Measurements from ENCODE around the gene GSN. TPM values are rescaled to one million over a fixed set of nuclear protein-coding genes. Genes with fewer than 3 reads are reported as not detected.
A peak's percentile ranks its signal among the peaks of the same experiment; 100 is the strongest.

The GSN gene
- total RNA-seq, 8 experiments from 2014 or later: 41.1 to 1,937 (median 118) TPM

DNA sequence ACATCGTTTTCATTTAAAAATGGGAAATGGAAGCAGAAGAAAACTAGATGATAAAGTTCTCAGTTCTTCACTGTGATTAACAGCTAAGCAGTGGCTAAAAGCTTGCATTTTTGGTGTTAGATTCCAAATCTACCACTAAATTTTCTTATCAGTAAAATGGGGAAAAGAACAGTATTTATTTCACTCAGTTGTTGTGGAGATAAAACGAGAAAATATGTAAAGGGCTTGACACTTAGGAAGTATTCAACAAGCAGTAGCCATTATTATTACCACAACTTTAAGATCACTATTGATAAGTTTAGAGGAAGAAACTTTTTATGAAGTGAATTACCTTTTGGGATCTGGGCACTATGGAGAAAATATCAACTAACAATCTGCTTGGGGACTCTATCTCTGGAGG is 97.6 kb downstream of the GSN start:
- no peak overlapping the region for H3K4me3 ChIP-seq
- in situ Hi-C loops (cut with MboI; ENCODE audit: low pct_unique_long_range_greater_than_20kb in 2 of 9, low sequenced_read_pairs in 9 of 9, unreplicated experiment in 9 of 9): no loop called here
- peaks cover 8% of the 10 kb centered on the region in 2 donors for H3K4me1 ChIP-seq (replicated peaks in 1 of 2)
- ATAC-seq (replicated peaks in 6 of 8): no peak
- 0 to 100% (median 72%) methylated on average over 1 to 2 of the region's 2 CpGs for WGBS, 10 experiments
- no peak overlapping the region for H3K27ac ChIP-seq

DNA sequence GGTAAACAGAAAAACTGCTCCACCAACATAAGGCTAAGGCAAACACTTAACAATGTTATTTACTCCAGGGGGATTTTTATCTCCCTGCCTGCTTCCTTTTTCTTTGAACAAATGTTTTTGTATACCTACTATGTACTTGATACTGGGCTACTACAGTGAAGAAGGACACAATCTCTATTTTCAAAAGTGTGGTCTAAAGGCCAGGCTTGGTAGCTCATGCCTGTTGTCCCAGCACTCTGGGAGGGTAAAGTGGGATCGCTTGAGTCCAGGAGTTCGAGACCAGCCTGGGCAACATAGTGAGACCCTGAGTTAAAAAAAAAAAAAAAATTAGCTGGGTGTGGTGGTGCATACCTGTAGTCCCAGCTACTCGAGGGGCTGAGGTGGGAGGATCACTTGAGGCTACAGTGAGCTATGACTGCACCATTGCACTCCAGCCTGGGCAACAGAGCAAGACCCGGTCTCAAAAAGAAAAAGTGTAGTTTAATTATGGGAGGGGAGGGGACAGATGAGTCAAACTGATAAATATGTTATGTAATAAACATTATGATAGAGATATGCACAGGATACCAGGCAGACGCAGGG is 98.7 kb downstream of the GSN start:
- no peak overlapping the region for H3K4me3 ChIP-seq
- no peak overlapping the region for H3K27ac ChIP-seq

DNA sequence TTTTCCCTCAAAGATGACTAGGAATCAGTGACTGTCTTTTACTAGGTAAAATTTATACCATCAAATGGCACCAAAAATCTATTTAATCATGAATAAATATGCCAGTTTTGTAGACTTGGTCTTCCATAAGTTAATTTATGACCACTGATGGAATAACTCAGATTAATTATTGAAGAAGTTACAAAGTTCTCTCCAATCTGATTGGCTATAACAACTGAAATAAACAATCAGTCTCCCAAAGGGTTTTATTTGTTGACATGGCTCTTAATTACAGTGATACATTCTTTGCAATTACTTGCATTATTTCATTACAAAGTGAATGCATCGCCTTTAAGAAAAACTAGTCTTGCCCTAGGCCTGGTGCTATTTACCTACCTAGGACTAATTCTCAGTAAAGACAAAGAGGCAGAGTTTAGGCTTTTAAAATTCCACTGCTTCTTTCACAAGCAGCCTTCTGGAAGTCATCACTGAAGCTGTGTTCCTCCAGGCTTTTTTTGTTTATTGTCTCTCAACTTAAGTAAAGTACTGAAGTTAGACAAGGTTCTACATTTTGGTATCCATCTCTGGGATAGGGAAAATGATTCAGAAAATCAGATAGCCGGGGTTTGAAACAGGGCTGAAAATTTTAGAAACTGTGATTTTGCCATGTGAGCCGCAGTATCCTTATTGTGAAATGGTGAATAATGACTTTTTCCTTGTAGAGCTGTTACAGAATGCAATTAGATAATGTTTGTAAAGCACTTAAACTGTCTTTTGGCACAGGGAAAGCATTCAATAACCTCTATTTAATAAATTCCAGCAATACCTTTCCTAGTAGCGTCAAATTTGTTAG is 99.6 kb downstream of the GSN start:
- in situ Hi-C loops (cut with MboI; ENCODE audit: low pct_unique_long_range_greater_than_20kb in 2 of 9, low sequenced_read_pairs in 9 of 9, unreplicated experiment in 9 of 9): no loop called here
- Histone ChIP-seq H3K4me3 (no peak overlapping the region), H3K4me1 (replicated peaks in 1 of 2) (peaks cover 8% of the 10 kb centered on the region in 2 donors), H3K27ac (no peak overlapping the region)
- no peak for ATAC-seq (replicated peaks in 6 of 8)
- WGBS, 10 experiments: 4 to 83% (median 49%) methylated on average over 1 to 4 of the region's 4 CpGs

More for the DNA sequence above, 98.7 kb downstream of the GSN start:
- 18 to 100% (median 87%) methylated on average over 1 to 5 of the region's 5 CpGs; no CpG with 5 or more reads in 2 of the 10 experiments for WGBS, 10 experiments
- in situ Hi-C loops (cut with MboI; ENCODE audit: low pct_unique_long_range_greater_than_20kb in 2 of 9, low sequenced_read_pairs in 9 of 9, unreplicated experiment in 9 of 9): no loop called here
- ATAC-seq (replicated peaks in 6 of 8): no peak
- H3K4me1 ChIP-seq (replicated peaks in 1 of 2): peaks cover 8% of the 10 kb centered on the region in 2 donors

DNA sequence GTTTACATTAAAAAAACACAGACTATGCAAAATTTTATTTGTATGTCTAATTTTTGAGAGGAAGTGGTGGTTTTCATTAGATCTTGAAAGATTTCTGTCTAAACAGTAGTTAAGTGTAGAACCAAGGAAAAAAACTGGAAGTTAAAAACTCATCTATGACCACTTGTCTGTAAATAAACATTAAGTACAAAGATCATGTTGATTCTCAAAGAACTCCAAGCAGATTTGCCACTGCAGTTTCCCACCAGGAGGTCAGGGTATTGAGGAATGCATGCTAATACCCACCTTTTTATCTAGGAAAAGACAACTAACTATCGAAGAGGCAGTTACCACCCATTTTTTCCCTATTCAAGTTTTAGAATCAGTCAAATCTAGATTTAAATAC is 100.2 kb downstream of the GSN start:
- no peak for ATAC-seq (replicated peaks in 6 of 8)
- WGBS, 10 experiments: 0 to 64% (median 22%) methylated on average over 1 of the region's 1 CpG; no CpG with 5 or more reads in 3 of the 10 experiments
- in situ Hi-C loops (cut with MboI; ENCODE audit: low pct_unique_long_range_greater_than_20kb in 2 of 9, low sequenced_read_pairs in 9 of 9, unreplicated experiment in 9 of 9): no loop called here
- Histone ChIP-seq H3K4me3 (no peak overlapping the region), H3K4me1 (replicated peaks in 1 of 2) (peaks cover 4% of the 10 kb centered on the region in 2 donors), H3K27ac (no peak overlapping the region)

DNA sequence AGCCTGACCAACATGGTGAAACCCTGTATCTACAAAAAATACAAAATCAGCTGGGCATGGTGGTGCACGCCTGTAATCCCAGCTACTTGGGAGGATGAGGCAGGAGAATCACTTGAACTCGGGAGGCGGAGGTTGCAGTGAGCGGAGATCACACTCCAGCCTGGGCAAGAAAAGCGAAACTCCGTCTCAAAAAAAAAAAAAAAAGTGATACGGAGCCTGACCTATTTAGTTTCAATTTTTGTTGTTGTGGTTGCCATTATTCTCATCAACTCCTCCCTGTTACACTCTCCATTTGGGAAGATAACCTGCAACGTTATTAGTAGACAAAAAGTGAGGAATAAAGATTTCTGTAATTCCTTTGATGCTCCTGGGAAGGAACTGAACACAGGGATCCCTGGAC is 100.8 kb downstream of the GSN start:
- in situ Hi-C loops (cut with MboI; ENCODE audit: low pct_unique_long_range_greater_than_20kb in 2 of 9, low sequenced_read_pairs in 9 of 9, unreplicated experiment in 9 of 9): no loop called here
- ATAC-seq (replicated peaks in 6 of 8): no peak
- Histone ChIP-seq H3K27ac (no peak overlapping the region), H3K4me3 (peak overlapping the region in 2 of 5 donors; percentile 64 to 87), H3K4me1 (replicated peaks in 1 of 2) (peaks cover 0 to 3% of the 10 kb centered on the region in 2 donors)
- 8 to 91% (median 50%) methylated on average over 2 to 8 of the region's 8 CpGs; no CpG with 5 or more reads in 3 of the 10 experiments for WGBS, 10 experiments

DNA sequence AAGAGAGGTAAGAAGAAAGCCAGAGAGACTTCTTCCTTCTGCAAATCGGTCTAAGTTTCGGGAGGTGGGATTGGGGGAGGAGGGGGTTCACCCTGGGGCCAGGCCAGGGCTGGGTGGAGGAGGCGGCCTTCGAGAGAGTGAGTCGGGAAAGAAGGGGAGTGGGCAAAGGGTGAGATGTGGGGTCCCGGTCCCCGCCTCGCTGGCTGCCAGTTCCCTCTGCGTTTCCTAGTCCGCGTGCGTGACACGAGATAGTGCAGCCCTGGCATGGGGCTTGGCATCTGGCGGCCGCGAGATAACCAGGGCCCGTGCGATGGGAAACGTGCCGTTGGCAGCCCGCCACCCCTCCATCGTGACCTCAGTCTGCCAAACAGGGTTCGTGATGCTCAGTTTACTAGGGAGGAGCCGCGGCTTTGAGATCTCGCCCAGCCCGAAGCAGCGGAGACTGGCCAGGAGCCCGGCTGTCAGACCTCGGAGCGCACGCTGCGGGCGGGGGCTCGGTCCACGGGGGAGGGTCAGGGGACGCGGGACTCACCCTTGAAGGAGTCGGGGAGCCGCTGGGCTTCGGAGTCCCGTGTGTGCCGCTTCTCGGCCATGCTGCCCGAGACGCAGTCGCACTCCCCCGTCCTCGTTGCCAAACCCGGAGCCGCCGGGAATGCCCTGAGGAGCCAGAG is 101.8 kb downstream of the GSN start, which contains the start of gene STOM:
STOM (minus strand) TSS at position 656 of the 671 bp plus-strand sequence; CDS start at position 593, 63 bp downstream.
- ATAC-seq (replicated peaks in 6 of 8): peak; percentile 59 to 78 (median 72)
- Histone ChIP-seq H3K27ac (no peak within 1 kb of the TSS), H3K4me1 (replicated peaks in 1 of 2) (peaks cover 0 to 3% of the 10 kb centered on the region in 2 donors), H3K4me3 (peak within 1 kb of the TSS; percentile 54 to 87 (median 64))
- in situ Hi-C loops (cut with MboI; ENCODE audit: low pct_unique_long_range_greater_than_20kb in 2 of 9, low sequenced_read_pairs in 9 of 9, unreplicated experiment in 9 of 9): no loop called here
- WGBS, 10 experiments: 0% methylated on average over 9 of the region's 52 CpGs; no CpG with 5 or more reads in 9 of the 10 experiments

DNA sequence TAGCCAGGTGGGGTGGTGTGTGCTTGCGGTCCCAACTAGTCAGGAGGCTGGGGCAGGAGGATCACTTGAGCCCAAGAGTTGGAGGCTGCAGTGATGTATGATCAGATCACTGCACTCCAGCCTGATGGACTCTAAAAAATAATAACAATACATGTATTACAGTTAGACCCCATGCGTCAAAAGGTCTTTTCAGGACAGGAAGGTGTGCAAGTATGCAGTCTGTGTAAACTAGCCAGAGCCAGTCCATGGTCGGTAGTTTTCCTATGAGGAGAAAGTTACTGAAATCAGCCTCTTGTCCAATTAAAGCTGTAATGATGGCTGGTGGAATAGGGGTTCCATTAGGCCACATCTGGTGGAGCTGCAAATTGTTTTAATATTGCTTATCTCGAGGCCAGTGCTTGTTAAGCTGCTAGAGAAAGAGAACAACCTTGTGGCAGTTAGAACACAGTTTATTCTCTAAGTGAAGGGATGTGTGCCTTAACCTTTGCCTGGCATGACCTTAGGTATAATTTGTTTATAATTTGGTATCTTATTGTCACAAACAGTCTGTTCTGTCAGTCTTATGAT is 103.6 kb downstream of the GSN start:
- H3K4me3 ChIP-seq: no peak overlapping the region
- H3K27ac ChIP-seq: no peak overlapping the region
- in situ Hi-C loops (cut with MboI; ENCODE audit: low pct_unique_long_range_greater_than_20kb in 2 of 9, low sequenced_read_pairs in 9 of 9, unreplicated experiment in 9 of 9): no loop called here
- no peak for ATAC-seq (replicated peaks in 6 of 8)
- 0 to 100% (median 81%) methylated on average over 1 to 4 of the region's 4 CpGs; no CpG with 5 or more reads in 1 of the 10 experiments for WGBS, 10 experiments
- peaks cover 0 to 3% of the 10 kb centered on the region in 2 donors for H3K4me1 ChIP-seq (replicated peaks in 1 of 2)

DNA sequence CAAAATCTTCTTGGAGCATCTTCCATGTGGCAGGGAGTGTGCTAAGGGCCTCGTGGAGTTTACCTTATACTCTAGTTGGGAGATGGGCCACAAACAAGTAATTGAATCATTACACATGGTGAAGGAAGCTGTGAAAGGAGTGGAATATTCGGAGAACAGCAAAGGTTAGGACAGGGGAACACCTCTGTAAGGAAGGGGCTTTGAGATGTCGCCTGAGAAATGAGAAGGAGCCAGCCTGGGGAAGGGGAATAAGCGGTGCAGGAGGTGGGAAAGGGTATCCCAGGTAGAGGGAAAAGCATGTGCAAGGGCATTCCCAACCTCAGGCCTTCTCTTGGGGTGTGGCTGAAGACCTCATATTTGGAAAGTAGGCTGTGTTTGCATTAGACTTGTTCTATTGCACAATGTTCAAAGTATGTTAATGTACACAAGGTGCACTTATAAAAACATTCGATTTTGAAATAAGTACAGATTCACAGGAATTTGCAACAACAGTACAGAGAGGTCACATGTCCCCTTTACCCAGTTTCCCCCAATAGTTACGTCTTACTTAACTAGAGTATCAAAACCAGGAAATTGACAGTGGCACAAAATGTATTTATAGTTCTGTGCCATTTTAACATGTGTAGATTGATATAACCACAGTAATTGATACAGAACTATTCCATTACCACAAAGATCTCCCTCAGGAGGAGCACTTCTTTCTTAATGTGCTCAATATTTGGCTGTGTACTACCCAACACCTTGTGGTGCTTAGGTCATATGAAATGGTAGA is 104.5 kb downstream of the GSN start:
- in situ Hi-C loops (cut with MboI; ENCODE audit: low pct_unique_long_range_greater_than_20kb in 2 of 9, low sequenced_read_pairs in 9 of 9, unreplicated experiment in 9 of 9): no loop called here
- WGBS, 10 experiments: 36 to 93% (median 75%) methylated on average over 2 to 6 of the region's 6 CpGs; no CpG with 5 or more reads in 1 of the 10 experiments
- Histone ChIP-seq H3K4me3 (no peak overlapping the region), H3K4me1 (replicated peaks in 1 of 2) (peaks cover 0 to 3% of the 10 kb centered on the region in 2 donors), H3K27ac (no peak overlapping the region)
- no peak for ATAC-seq (replicated peaks in 6 of 8)

DNA sequence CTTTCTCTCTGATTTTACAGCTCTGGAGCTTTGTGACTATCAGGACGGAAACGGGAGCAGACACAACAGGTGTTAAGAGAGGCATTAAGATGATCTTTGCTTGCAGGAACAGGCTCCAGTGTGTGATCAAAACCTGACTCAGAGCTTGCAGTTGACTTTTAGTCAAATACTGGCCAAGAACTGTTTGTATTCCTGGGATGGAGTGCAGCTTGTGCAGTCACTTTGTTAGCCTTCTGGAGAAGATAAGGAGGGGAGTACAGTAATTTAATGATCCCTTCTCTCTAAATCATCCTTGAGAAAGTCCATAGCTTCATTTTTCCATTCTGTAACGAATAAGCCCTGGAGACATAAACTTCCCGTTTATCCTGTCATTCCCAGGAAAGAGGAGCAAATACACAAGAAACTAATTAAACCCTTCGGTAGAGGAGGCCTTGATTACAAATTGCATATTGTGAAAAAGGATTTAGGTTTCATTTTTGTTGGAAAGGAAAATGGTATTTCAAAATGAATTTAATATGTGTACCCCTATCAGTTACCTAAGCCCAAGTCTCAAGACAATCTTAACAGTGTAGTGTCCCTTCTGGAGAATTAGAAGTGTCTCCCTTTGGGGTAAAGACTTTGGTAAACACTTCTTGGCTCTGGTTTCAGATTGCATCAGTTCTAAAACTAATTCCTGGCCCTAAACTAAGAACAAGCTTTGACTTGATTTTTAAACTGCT is 105.2 kb downstream of the GSN start:
- H3K4me3 ChIP-seq: no peak overlapping the region
- H3K27ac ChIP-seq: no peak overlapping the region
- 10 to 92% (median 81%) methylated on average over 3 to 5 of the region's 5 CpGs for WGBS, 10 experiments
- peaks cover 0 to 3% of the 10 kb centered on the region in 2 donors for H3K4me1 ChIP-seq (replicated peaks in 1 of 2)
- in situ Hi-C loops (cut with MboI; ENCODE audit: low pct_unique_long_range_greater_than_20kb in 2 of 9, low sequenced_read_pairs in 9 of 9, unreplicated experiment in 9 of 9): no loop called here
- no peak for ATAC-seq (replicated peaks in 6 of 8)

DNA sequence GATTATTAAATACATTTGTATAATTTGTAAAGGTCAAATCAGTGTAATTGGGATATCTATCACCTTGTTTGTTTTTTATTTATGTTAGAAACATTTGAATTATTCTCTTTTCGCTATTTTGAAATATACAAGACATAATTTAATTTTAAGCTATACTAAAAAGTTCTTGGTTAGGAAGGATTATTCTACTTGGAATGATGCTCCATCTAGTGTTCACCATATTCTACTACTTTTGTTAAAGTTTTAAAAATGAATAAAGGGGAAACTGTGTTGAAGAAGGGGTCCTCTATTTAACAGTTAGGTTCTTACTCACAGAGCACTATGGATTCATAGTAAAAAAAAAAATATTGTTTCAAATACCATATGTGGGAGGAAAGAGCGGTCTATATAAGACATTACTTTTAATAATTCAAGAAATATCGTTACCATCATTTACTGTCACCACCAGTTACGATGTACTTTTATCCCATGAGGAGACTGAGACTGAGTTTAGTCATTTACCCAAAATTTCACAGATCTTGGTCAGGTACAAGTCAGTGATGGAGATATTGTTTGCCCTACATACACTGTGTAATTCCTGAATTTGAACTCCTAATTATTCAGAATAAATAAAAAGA is 108.4 kb downstream of the GSN start:
- Histone ChIP-seq H3K27ac (no peak overlapping the region), H3K4me3 (no peak overlapping the region), H3K4me1 (replicated peaks in 1 of 2) (no peaks in the 10 kb centered on the region)
- in situ Hi-C loops (cut with MboI; ENCODE audit: low pct_unique_long_range_greater_than_20kb in 2 of 9, low sequenced_read_pairs in 9 of 9, unreplicated experiment in 9 of 9): loop anchor here in 5 of 9 experiments (25.0 kb wide), 1 partner anchor 164 kb away; the partner anchor contains the start of gene RAB14 (in 5 of the 5)
- 64 to 96% (median 85%) methylated on average over 3 to 4 of the region's 4 CpGs for WGBS, 10 experiments
- ATAC-seq (replicated peaks in 6 of 8): no peak

DNA sequence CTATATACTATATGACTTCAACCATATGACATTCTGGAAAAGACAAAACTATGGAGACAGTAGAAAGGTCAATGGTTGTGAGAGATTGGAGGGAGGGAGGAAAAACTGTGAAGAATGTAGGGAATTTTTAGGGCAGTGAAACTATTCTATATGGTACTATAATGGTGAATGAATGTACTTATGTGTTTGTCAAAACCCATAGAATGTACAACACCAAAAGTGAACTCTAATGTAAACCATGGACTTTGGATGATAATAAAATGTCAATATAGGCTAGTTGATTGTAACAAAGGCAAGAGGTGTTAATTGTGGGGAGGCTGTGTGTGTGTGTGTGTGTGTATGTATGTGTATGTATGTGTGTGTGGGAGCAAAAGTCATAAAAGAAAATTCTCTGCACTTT is 112.9 kb downstream of the GSN start:
- H3K27ac ChIP-seq: no peak overlapping the region
- no peaks in the 10 kb centered on the region for H3K4me1 ChIP-seq (replicated peaks in 1 of 2)
- ATAC-seq (replicated peaks in 6 of 8): no peak
- no peak overlapping the region for H3K4me3 ChIP-seq
- in situ Hi-C loops (cut with MboI; ENCODE audit: low pct_unique_long_range_greater_than_20kb in 2 of 9, low sequenced_read_pairs in 9 of 9, unreplicated experiment in 9 of 9): loop anchor here in 5 of 9 experiments (25.0 kb wide), 1 partner anchor 169 kb away; the partner anchor contains the start of gene RAB14 (in 5 of the 5)

Measured in motor neuron (in vitro differentiated cells).